ENCODE measurements around the gene NT5M.
A peak's percentile ranks its signal among the peaks of the same experiment; 100 is the strongest.

DNA sequence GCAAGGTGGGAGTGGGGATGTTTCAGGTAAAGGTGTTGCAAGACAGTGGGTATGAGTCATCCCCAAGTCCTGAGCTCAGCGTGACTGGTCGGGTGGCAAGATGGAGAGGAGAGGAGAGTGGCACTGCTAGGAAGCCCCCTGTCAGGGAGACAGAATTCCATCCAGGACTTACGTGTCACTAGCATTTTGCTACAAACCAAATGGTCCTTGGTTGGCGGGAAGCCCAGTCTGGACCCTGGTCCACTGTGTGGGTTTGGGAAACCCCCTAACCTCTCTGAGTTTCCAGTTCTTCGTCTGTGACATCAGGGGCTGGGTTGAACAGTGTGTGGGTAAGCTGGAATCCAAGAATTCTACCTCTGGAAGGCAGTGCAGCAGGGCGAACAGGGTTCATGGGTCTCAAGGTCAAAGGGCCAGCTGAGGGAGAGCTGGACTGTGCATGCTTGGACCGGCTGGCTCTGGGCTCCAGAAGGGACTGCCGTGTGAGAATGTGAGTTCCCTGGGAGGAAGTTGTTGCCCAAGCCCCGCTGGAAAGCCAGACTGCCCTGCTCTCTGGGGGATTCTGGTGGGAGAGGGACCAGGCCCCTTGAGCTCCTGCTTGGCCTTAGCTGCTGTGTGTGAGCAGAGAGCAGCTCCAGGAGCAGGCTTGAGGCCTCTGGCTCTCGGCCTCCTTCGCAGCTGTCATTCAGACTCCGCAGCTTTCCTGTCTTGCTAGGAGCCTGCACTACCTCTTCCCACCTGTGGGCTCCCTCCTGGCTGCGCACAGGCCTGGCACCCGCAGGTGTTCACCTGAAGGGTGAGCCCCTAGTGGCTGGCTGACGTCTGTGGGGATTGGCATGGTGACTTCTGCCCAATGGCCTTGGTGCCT is 84.6 kb downstream of the NT5M start:
- TF ChIP-seq SMARCA5 (IDR thresholded peaks at IDR 0.05) (no peak), ESRRB (CRISPR knock-in tag; IDR thresholded peaks at IDR 0.05; ENCODE audit: borderline replicate concordance) (no peak), MCM3 (IDR thresholded peaks at IDR 0.05) (no peak), POLR2AphosphoS5 (IDR thresholded peaks at IDR 0.05; ENCODE audit: control insufficient read depth, insufficient read depth, low read depth, low read length) (no peak), CTCF (IDR thresholded peaks at IDR 0.05 in 2 of 3, conservative IDR thresholded peaks at IDR 0.05 in 1 of 3; ENCODE audit: insufficient read depth in 2 of 3, low read depth in 1 of 3, low read length in 3 of 3) (peak; percentile 48 to 89 (median 52); a peak in 5 of 6 replicates), EZH2 (IDR thresholded peaks at IDR 0.05; ENCODE audit: borderline replicate concordance, low read depth, low read length) (no peak)
- TF ChIP-seq, protein P1, sequence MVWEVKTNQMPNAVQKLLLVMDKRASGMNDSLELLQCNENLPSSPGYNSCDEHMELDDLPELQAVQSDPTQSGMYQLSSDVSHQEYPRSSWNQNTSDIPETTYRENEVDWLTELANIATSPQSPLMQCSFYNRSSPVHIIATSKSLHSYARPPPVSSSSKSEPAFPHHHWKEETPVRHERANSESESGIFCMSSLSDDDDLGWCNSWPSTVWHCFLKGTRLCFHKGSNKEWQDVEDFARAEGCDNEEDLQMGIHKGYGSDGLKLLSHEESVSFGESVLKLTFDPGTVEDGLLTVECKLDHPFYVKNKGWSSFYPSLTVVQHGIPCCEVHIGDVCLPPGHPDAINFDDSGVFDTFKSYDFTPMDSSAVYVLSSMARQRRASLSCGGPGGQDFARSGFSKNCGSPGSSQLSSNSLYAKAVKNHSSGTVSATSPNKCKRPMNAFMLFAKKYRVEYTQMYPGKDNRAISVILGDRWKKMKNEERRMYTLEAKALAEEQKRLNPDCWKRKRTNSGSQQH (CRISPR knock-in tag; IDR thresholded peaks at IDR 0.05): no peak
- TF ChIP-seq, protein P2, sequence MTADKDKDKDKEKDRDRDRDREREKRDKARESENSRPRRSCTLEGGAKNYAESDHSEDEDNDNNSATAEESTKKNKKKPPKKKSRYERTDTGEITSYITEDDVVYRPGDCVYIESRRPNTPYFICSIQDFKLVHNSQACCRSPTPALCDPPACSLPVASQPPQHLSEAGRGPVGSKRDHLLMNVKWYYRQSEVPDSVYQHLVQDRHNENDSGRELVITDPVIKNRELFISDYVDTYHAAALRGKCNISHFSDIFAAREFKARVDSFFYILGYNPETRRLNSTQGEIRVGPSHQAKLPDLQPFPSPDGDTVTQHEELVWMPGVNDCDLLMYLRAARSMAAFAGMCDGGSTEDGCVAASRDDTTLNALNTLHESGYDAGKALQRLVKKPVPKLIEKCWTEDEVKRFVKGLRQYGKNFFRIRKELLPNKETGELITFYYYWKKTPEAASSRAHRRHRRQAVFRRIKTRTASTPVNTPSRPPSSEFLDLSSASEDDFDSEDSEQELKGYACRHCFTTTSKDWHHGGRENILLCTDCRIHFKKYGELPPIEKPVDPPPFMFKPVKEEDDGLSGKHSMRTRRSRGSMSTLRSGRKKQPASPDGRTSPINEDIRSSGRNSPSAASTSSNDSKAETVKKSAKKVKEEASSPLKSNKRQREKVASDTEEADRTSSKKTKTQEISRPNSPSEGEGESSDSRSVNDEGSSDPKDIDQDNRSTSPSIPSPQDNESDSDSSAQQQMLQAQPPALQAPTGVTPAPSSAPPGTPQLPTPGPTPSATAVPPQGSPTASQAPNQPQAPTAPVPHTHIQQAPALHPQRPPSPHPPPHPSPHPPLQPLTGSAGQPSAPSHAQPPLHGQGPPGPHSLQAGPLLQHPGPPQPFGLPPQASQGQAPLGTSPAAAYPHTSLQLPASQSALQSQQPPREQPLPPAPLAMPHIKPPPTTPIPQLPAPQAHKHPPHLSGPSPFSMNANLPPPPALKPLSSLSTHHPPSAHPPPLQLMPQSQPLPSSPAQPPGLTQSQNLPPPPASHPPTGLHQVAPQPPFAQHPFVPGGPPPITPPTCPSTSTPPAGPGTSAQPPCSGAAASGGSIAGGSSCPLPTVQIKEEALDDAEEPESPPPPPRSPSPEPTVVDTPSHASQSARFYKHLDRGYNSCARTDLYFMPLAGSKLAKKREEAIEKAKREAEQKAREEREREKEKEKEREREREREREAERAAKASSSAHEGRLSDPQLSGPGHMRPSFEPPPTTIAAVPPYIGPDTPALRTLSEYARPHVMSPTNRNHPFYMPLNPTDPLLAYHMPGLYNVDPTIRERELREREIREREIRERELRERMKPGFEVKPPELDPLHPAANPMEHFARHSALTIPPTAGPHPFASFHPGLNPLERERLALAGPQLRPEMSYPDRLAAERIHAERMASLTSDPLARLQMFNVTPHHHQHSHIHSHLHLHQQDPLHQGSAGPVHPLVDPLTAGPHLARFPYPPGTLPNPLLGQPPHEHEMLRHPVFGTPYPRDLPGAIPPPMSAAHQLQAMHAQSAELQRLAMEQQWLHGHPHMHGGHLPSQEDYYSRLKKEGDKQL (CRISPR knock-in tag; IDR thresholded peaks at IDR 0.05; ENCODE audit: borderline replicate concordance): no peak

Measured in K562 (cell line).